Dedifferentiated amniotic fluid mesenchymal stem cell (primary cell): ENCODE measurements around the gene ERICH6.

Source experiments
- DNase-seq: peaks from one replicate; pipeline ENCODE4 v3.0.0-alpha.2; 2016; ENCODE audit errors: extremely low spot score

The ERICH6 gene

DNA sequence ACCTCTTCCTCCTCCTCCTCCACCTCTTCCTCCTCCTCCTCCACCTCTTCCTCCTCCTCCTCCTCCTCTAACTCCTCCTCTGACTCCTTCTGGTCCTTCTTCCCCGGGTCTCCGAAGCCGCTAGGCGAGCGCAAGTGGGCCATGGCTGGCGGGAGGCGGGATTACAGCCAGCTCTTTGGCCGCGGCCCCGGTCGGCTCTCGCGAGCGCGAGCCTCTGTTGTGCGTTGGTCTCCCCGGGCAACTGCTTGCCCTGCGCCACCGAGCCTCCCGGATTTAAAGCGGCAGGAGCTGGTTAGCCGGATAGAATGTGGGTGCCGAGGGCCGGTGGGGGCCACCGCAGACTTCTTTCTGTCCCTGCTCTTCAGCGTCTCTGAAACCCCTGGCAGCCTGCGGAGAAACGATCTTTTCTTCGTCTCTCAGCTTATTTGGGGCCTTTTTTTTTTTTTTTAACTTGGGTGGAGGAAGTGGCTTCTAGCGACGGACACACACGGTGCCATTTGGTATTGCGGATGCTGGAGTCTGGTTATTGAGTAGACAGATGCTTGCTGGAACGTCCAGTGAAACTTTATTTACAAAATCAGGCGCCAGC lies at the start of gene ERICH6:
TSS of gene ERICH6 (minus strand) at position 165 of the 589 bp plus-strand sequence. CDS start at position 143, 22 bp downstream.
- DNase-seq, result peak; percentile 90

DNA sequence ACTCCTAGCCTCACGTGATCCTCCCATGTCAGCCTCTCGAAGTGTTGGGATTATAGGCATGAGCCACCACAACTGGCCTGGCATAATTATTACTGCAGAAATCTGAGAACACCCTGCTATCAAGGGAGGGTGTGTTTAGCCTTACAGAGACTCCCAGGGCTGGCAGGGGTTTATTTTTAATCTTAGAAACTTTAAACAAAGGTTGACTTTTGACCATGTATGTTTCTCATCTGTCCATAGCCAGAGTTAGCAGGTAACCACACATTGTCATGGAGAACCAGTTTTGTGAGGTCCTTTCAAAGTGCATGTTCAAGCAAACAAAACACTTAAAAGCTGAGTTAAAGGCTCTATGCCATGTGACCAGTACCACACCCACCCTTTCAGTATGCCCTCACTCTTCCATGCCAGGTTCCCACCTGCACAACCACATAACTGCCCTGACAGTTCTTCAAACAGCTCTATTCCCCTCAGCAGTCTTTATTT lies 48.1 kb upstream of the ERICH6 start:
- no peak for DNase-seq

DNA sequence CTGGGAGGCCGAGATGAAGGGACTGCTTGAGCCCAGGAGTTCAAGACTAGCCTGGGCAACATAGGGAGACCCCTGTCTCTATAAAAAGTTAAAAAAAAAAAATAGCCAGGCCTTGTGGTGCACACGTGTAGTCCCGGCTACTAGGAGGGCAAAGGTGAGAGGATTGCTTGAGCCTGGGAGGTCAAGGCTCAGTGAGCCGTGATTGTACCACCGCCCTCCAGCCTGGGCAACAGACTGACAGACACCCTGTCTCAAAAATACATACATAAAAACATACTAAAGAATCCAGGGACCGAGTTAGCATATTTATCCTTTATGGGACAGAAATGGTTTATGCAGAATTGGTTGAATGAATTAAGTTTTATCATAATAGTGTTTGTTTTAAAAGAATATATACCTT lies 45.5 kb upstream of the ERICH6 start:
- no peak for DNase-seq

DNA sequence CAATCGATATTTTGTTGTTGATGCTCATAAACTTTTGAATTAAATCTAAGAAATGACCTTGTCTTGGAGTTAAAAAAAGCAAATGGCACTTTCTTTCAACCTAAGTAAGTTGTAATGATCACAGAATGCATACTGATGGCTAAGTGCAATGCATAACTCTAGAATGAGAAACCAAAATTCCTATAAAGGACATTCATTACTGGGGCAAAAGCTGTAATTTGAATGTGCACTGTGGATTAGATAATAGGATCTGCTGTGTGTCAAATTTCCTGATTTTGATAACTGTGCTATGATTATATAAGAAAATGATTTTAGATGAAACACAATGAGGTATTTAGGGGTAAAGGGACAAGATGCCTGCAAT lies 44.9 kb upstream of the ERICH6 start:
- peak; percentile 50 for DNase-seq

DNA sequence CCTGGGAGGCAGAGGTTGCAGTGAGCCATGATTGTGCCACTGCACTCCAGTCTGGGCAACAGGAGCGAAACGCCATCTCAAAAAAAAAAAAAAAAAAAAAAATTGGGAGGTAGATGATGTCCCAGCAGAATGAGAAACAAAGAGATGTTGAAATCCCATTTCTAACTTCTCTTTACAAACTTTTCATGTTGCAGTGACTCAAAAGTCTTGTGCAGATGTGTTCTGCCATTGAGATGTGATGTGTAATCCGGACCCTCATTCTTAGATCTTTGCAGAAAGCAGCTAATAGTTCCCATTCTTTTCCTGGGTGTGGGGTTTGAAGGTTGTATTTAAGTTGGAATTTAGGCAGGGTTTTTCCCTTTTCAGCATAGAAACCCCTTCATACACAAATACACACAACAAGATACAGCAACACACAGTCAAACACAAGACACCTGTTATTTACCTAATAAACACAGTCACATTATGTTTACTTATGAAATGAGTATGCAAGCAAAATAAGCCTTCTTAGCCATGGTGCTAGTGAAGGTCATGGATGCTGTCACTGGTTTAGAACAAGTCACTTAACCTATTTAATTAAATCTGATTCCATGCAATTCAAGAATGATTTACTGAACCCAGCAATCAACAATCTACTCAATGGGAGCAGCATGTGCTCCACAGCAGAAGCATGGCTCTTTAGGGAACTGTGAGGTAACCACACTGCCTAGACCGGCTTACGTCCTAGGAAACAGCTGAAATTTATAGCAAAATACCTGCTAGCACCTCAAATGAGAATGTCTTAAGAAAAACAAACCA lies 44.4 kb upstream of the ERICH6 start:
- no peak for DNase-seq

DNA sequence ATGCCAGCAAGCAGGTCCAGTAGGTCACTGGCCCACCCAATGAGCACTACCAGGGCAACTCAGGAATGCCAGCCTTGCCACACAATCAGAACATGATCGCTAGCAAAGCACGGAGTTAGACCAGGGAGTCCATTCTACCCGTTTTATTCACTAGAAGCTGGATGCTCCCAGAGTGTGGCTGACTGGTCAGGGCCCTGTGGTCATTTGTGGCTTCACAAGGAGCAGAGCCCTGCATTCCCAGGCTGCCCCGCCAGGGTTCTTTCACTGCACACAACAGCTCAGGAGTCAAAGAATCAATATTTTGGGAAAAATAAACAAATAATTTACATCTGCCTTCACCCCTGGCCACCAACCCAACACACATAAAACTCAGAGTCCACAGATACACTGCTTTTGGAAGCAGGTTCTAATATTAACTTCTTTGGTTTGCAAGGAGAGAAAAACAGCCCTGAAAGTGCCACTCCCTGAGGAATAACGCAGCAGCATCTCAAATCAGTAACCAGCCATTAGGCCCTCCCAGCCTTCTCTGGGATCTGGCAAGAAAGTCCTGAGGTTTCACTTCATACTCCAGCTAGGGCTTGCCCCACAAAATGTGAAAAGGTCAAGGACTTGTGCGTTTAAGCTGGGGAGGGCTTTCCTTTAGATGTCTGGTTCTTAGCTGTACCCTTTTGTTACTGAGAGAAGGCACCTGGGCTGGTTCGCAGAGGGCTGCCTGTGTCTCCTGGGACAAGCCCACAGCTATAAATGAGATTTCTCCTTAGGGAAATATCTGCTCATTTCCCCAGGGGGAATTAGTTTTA lies 43.3 kb upstream of the ERICH6 start:
- DNase-seq, result no peak

DNA sequence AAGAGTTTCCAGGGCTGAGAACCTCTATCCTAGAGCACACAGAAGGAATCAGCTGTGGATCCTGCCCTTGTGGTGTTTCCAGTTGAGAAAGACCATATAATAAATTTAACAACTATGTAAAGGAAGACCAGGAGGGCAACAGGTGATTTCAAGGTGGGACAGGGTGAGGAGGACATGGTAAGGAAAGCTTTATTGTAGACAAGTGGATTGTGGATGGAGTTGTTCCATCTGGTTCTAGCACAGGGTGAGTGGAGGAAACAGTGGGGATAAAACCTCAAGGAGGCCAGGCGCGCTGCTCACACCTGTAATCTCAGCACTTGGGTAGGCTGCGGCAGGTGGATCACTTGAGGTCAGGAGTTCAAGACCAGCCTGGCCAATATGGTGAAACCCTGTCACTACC lies 42.1 kb upstream of the ERICH6 start:
- no peak for DNase-seq

DNA sequence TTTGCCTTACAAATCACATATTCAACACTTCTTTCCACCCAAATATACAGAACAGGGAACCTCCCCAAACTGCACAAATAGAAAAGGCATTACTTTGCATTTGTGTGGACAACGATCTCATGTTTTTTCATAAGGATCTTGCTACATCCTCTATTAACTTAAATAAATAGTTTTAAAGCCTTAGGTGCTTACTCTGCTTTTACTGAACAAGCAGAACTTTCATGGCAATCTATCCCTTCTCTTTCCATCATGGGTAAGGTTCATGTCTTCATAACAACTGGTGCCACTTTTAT lies 41.1 kb upstream of the ERICH6 start:
- DNase-seq, result no peak

DNA sequence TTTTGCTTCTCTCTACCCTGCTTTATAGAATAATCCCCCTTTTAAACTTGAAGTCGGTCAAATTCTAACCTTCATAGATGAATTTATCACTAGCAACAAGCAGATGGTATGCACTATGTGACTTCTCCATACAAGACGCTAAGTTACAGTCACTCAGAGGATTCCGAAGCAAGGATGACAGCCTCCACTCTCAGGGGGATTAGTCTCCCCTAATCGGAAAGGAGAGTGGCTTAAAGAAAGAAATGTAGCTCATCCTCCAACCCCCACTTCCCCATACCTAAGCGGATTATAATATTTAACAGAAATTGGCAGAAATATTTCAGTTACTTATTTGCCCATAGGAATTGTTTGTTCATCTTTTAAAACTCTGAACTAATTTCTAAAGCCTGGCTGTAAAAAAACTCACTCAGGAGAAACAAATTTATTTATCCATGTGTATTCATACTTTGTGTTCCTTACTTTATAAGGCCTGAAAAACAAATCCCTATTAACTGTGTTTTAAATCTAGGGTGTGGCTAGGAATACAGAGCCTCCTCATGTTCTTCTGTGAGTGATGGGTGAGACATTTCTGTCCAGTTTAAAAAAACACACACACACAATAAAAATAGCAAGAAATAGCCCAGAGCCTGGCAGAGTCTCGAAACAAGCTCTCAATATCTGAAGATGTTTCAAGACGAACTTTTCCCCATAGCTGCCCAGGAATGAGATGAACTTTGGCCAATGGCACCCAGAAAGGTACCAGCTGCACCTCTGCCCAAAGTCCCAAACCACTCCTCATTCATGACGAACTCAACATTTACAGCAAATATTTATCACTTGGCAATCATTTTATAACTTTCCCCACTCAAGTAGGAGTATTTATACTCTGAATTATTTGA lies 40.6 kb upstream of the ERICH6 start:
- no peak for DNase-seq

DNA sequence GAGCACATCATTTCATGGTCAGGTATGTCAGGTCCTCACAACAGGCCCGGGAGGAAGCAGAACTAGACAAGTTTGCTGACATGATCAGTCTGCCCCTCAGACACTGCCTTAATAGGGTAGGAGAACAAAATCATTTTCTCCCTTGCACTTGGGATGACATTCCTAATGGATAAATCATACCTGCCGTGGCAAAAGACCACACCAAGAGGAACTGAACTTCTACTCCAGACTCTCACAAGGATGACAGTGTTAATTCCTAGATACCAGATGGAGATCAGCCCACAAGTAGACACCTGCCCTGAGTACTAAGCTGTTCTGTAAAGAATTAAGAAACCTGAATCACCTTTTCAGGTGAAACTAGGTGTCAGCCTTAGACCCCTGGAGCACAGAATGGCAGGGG lies 39.8 kb upstream of the ERICH6 start:
- DNase-seq, result no peak

DNA sequence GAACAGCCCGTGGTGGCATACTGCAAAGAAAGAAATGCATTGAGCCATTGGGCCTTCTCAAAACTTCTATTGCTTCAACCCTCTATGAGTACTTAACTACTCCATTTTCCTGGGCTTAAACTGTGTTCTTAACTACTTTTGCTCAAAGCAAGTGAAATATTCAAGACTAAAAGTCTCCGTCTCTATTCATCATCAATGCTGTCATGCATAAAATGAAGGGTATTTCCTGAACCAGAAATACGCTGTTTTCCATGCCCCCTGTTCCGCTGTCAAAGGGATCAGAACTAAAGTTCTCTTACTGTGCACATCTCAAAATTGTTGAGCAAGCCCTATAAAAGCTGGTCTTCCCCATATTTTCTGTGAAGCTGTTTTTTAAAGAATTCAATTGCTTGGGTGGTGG lies 39.0 kb upstream of the ERICH6 start:
- DNase-seq, result no peak

DNA sequence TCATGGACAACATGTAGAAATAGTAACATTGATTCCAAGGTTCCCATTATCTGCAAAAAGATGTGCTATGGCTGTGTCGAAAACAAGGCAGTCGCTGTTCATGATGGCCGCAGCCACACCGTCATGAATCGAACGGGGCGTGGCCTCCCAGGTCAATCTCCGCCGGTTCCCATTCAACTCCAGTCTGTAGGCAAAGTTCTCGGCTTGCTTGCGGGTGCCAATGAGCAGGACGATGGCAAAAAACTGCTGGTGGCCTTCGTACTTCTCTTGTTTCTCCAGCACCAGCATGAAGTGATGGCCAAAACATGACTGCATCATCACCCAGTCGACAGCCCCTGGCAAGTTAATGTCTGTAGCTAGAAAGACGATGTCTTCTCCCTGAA lies 38.4 kb upstream of the ERICH6 start:
- DNase-seq, result no peak

DNA sequence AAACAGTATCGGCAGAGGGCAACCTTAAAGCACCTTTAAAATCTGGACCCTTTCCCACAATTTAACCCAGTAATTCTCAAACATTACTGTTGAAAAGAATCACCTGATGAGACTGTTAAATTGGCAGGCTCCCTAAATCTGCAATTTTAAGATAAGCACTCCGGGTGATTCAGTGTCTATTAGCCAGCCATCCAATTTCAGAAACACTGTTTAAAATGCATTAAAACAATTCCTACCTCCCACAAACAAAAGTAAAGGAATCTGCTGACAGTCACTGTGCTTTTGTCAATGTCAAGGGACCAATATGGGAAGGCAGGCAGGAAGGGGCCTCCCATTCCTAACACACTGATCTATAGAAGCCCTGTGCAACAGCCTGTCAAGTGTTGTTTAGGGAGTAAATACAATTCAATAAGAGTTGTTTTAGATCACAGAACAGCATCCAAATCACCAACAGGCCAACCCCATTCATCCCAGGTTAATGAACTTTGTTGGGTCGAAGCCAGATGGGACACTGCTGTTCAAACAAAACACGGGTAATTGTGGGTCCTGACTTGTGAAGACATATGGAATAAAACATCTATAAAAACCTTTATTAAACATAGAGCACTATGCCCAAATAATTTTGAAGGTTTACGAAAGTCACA lies 37.9 kb upstream of the ERICH6 start:
- DNase-seq, result no peak

DNA sequence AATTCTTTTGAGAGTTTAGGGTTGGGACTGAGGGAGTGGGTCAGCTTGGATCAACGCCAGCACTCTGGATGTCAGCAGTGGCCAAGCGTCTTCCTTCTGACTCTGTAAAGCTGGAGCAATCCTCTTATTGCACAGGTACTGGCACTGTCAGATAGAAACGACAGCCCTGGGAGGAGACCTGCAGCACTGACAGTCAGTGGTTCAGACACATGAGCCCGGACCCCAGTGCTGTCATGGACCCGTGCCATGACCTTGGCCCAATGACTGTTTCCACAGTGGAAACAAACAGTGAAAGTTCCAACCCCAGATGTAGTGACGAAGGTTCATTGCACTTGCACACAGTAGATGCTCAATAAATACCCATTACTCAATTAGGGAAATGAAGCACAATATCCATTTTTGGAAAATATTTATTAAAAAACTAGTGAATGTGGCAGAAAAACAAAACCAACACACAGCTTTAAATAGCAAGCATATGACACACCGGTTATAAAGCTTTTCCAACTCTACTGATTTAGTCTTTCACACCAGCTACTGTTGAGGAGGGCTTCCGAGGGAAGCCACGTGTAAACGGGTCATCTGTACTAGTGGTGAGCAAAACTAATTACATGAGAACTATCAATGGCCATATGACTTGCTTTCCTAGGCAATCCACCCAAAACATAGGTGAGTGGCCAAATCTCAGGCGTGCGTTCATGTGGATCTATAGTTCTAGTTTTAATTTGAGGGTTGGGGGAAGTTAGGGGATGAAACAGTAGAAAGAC lies 37.2 kb upstream of the ERICH6 start:
- DNase-seq, result no peak

DNA sequence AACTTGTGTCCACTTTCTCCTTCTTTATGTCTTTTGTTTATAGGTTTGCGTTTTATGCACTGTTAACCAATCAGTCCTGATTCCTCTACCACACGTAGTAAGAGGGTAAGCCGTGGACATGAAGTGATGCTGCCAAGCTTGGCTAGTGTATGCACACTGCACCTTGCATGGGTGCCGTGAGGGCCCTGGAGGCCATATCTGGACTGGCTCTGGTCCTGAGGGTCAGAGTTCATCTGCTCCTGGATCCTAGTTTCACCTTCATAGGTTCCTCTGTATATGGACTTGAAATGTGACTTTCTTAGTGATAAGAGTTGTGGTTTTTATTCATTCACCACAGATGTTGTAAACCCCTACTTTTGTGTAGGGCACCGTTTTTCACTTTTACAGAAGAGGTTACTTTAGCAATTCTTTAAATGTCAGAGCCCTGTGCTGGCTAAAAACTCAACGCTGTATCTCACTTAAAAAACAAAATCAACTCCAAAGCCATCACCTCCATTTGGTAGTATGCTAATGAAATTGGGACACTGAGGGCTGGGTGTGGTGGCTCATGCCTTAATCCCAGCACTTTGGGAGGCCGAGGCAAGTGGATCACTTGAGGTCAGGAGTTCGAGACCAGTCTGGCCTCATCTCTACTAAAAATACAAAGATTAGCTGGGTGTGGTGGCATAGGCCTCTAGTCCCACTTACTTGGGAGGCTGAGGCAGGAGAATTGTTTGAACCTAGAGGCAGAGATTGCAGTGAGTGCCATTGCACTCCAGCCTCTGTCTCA lies 36.3 kb upstream of the ERICH6 start:
- no peak for DNase-seq

DNA sequence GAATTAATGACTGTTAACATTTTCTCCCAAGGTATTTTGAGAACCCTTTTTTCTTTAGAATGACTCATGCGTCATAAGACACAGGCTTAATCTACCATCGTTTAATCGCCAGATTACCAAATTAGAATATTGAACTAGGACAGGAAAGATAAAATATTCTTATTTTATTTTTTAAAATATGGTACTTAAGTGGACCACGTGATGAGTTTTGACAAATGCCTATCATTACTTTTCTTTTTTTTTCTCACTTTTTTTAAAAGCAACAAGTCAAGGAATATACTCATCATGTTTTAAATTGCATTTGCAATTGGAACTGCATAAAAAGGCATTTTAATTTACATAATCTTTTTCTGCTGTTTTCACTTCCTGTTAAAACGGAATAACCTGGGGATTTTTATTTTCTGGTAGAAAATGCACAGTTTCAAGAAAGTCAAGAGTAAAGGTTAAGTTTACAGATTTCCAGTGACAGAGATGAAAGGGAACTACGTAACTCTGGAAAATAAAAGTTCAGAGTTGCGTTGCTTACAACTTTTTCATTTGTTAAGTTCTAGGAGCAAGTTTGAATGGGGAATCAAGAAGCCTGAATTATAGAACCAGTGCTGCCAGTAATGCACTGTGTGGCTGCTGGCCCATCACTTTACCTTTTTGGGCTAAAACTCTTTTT lies 35.6 kb upstream of the ERICH6 start:
- no peak for DNase-seq

DNA sequence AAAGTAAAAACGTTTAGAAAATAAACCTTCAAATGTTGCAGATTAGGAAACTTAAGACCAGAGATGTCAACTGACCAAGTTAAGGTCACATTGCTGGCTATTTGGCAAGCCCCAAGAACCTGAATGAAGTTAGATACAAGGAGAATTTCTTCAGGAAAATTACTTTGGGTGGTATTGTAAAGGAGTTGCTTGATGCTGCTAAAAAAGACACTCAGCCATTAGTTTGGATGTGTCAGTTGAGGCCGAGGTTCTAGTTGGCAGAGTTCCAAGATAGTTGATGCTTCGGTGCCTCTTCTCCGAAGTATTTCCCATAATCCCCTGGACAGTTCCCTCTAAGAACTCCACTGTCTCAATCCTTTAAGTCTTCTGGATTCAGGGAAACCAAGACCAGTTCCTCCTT lies 35.0 kb upstream of the ERICH6 start:
- no peak for DNase-seq

DNA sequence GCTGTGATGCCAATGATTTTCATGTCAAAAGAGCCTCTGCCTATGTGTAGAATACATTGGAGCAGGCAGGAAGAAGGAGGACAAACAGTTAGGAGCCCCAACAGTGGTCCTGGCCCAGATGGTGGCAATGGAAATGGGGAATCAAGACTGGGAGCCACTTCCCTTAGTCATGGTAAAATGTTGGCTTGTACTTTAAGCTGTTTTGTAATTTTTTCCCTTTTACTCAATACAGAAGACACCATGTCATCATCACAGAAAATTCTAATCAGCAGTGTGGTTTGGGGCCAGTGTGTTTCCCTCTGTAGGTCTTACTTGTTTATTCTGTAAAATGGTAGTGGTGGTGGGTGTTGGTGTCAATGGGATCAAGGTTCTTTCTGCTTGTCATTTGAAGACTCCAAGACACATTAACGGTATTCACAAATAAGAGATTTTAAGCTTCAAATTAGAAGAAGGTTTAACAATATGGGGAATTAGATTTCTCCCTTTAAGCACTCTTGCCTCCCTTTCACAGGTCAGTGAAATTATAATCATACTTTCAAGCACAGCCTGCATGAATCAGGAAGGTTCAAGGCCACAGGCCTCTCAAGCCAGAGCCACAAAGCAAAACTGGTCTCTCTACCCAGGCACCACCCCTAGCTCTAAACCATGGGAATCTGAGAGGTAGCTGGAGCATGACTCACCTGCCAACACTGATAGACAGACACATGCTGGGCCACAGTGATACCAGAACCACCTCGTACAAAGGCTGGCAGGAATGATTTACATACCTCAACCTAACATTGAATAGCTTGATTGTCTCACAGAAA lies 34.4 kb upstream of the ERICH6 start:
- DNase-seq, result no peak
